GM18507 (cell line): ENCODE results near the gene RYR2.

Experiments
- DNase-seq: peaks from one replicate; pipeline ENCODE4 v3.0.0; 2011; ENCODE audit warnings: low read depth; ENCODE audit not compliant: insufficient read length; ENCODE audit errors: extremely low spot score
- FAIRE-seq: peaks from 2 replicates; lab custom pipeline; 2011; peaks lifted over from hg19 to GRCh38; lab: Jason Lieb, UNC

RYR2 gene

DNA sequence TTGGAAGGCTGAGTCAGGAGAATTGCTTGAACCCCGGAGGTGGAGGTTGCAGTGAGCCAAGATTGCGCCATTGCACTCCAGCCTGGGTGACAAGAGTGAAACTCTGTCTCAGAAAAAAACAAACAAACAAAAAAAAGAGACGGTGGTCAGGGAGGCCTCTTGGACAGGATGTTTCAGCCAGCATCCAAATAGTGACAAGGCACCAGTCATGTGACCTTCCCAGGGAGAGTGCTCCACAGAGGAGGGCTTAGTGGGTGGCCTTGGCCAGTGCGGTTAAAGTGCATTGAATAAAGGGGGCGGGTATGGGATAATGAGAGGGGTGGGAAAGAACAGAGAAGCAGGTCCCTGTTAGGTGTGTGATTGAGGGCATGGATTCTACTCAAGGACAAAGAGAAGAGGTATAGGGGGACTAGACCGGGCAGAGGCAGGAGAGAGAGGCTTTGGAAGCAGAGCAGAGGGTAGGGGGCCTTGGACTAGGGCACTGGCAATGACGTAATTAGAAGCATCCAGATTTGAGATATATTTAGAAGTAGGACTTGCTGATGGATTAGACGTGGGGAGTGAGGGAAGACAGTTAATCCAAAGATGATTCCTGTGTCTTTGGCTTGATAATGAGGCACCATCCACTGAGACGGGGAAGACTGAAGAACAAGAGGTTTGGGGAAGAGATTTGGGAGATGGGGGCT lies 12.0 kb upstream of the RYR2 start:
- DNase-seq: no peak
- FAIRE-seq: no peak

DNA sequence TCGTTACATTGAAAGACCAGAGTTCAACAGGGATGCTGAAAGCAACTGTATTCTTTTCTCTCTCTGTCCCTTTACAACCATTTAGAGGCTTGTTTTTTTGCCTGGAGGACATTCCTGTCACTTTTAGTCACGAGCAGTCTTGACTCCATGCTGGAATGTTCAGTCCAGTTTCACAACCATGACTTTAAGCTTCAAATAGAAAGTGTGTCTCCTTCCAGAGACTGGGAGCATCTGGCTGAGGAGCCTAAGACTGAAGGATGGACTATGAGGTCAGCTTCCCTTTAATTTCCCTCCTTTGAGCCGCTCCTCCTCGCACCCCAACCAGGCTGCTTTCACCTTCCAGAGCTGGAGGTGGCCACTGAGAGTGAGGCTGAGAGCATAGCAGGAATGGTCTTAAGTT lies 10.5 kb upstream of the RYR2 start:
- FAIRE-seq: no peak
- no peak for DNase-seq

DNA sequence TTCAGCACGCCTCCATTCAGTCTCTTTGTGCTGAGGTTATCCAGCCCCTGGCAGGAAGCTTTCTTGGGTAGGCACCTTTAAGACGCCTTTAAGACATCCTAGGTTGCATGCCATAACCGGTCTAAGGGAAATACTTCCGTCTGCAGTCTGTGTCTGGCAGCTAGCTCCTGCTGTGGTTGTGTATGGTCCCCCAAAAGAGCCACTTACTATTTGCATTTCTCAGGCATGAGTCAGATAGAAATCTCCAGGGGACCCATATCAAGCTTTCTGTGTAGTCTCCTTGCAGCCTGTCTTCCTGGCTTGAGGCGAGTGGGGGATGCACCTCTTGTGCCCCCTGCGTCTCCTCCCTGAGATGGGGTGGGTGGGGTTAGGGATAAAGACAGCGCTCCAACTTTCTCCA lies 10.0 kb upstream of the RYR2 start:
- no peak for DNase-seq
- FAIRE-seq: no peak

DNA sequence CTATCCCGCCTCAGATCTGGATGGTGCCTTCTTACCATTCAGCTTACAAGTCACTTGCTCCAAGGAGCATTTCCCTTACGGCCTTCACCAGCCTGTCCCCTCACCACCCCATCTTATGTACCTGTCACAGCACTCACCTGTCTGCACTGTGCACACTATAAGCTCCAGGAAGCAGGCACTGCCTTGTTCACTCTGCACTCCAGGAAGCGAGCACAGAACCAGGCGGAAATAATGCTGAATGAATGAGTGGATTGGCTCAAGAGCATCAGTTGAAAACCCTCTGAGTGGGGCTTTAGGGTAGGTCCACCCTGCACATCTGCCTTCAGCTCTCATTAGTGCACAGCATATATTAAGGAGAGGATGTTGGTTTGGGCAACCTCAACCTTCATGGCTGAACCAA lies 8.9 kb upstream of the RYR2 start:
- DNase-seq (no peak), FAIRE-seq (no peak)

DNA sequence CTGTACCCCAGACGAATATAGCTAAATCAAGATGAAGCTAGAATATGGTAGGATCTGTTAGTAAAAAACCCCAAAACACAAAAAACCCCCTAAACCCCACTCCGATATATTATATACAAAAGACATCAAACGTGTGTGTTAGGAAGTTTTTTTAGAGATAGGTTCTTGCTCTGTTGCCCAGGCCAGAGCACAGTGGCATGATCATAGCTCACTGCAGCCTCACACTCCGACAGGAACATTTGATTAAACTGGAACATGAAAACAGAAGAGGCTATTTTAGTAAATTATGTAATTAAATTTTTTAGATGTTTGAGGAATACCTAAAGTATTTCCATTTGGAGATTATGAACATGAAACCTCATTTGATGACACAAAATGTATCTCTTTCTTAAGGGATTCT lies 8.2 kb upstream of the RYR2 start:
- no peak for DNase-seq
- FAIRE-seq: no peak

DNA sequence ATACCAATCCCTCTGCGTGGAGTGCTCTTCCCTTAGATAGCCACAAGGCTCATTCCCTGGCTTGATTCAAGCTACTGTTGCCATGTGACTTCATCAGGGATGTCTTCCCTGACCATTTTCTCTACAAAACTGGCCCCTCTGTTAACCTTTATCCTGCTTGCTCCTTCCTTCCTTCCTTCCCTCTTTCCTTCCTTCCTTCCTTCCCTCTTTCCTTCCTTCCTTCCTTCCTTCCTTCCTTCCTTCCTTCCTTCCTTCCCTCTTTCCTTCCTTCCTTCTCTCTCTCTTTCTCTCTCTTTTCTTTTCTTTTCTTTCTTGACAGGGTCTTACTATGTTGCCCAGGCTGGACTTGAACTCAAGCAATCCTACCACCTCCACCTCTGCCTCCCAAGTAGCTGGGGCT lies 6.2 kb upstream of the RYR2 start:
- DNase-seq (no peak), FAIRE-seq (no peak)

DNA sequence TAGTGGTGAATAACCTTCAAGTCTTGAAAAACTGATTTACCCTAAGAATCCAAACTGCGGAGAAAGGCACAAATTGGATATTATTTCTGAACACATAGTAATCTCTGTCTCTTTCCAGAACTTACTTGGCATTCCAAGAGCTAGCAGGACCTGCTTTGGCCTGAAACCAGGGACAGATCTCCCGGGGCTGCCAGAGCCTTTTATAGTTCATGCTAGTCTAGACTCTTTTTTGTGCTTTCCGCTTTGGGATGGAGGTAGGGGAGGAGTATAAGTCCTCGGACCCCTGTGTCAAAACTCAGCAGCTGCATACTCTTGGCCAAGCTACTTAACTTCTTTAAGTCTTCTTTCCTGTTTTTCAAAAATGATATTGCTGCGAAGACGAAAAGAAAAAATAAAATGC lies 3.8 kb upstream of the RYR2 start:
- no peak for FAIRE-seq
- no peak for DNase-seq

DNA sequence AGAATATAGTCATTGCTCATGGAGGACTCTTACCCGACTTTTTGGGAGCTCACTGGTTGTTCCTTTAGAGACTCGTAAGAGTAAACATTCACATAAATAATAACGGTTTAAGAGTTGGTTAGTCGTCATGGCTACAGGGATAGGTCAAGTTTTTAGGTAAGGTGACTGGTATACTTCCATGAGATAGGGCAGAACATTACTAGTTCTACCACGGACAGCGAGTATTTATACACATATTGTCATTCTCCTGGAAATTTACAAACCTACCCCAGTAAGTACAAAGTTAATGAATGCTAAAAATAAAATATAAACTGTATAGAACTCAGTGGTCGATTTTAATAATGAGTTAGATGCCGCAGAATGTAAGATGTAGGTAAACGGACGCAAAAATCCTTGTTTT lies 1.2 kb upstream of the RYR2 start:
- DNase-seq (no peak), FAIRE-seq (no peak)

DNA sequence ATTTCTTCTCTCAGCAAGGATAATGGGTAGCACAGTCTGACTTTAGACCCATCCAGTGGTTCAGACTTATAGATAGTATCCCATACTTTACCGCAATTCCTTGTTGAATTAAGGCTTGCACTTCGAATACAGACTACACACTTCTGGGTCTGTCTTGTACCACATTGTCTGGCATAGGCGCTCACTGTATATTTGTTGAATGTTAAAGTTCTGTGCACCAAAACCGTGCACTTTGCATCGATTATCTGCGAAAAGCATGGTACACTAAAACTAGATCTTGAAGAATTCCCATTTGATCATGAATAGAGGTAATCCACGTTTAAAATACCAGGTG lies 556 bp upstream of the RYR2 start:
- FAIRE-seq: no peak
- DNase-seq: no peak

DNA sequence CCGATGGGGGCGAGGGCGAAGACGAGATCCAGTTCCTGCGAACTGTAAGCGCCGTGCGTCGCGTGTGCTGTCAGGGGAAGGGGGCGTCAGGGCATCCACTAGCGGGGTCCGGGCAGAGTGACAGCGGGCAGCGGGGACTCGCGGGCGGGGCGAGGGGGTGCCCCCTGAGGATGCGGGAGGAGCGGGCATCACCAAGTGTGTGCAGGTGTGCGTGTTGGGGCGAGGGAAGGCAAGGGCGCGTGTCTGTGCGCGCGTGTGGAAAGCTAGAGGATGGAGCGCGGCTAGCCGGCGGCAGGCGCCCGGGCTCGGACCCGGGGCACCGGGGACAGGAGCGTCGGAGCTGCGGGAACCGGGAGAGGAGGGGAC lies 525 bp downstream of the RYR2 start:
- no peak for FAIRE-seq
- DNase-seq: no peak

DNA sequence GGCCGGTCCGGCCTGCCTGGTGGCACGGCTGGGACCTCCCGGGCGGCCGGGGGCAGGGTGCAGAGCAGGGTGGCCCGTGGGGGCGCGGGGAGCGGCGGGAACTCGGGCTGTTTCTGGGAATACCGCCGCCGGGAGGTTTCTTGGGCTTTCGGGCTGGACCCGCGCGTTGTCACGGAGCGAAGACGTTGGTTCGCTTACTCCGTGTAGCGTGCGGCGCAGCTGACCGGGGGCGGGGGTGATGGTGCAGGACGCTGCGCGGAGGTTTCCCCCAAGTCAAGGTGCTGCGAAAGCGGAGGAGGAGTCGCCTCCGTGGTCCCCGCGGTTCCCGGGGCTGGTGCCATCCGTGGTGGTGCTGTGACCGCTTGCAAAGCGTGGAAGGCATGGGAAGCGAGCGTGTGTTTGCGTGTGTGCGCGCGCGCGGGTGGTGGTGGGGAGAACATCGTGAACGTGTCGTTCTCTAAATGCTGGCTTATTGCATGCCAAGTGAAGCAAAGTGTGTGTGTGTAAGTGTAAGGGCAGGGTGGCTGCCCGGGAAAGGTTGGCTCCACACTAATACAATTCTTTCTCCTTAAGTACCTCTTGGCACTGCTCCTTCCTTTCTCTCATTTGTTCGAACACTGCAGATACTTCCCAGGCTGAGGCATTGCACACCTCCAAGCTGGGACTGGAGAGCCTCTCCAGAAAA lies 1.1 kb downstream of the RYR2 start:
- no peak for FAIRE-seq
- DNase-seq: no peak

DNA sequence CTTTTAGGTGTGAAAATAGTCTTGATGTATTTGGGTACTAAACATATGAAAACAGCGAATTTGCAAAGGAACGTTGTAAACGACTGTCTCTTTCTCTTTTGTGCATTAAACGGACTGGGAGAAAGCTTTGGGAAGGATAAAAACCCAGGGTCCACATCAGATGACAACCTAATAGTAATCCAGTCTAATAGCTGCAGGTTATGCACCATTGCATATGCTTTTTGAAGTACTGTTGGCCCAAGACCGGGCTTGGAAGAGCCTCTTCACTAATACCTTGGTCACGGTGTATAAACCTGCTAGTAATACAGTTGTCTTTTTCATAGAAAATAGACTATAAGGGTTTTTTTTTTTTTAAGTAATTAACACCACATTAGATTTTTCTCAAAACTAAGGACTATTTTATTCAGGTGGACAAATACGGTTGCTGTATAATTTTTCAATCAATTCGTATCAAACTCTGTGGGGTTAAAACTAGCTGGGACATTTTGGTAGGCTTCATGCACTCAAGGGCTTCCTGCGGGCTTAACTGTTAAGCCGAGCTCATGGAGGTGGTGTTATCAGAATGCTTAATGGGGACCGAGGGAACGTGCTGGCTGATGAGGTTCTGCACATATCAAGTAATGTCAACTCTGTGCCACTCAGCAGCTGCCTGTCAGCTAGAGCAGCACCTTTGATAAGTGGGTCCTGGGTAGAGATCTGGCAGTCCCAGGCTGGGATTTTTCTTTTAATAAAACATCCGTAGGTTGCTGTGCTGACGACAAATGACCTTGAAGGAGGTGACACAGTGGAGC lies 2.1 kb downstream of the RYR2 start:
- DNase-seq: no peak
- FAIRE-seq: no peak

DNA sequence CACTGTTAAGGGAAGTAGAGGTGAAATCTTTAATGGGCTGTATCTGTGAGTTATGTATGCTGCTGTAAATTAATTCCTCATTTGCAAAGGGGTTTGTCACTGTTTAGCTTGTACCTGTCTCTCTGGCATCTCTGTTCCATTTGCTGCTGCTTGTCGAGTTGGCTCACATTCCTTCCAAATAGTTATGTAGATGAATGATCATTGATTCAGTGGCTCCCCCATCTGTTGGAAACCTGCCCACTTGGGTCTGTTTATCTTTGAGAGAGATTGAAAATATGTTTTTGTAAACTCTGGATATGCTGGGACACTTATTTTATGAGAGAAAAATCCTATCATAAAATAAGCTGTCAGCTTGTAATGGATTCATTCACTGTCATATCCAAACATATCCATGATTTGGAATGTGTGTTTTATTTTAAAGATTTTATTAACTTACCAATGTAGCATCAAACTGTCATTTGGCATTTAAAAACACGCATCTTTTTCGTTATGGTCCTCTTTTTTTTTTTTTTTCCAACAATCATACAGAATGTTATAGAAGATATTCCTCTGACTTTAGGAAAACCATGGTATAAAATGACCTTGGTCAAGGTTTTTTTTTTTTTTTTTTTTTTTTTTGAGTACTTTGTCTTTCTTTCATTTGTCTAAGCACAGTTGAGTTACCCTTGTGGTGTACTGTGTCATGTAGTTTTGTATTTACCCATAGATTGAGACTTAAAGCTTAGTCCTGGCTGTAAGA lies 3.5 kb downstream of the RYR2 start:
- no peak for DNase-seq
- no peak for FAIRE-seq

DNA sequence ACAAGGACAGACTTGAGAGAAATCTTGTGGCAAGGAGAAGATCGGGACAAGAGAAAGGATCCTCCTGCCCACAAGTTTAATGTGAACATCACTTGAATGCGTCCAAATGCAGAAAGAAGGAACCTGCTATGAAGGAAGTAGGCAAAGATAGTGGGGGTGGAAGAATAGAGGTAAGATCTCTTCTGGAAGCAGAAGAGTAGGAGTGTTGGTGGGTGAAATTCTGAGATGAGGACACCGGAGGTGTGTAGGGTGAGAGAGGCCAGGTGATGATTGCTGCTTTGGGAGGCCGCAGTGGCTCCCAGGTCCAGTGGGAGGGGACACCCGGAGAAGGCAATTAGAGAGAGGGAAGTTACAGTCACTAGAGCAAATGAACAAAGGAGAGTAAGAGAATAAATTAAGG lies 6.8 kb downstream of the RYR2 start:
- FAIRE-seq (no peak), DNase-seq (no peak)

DNA sequence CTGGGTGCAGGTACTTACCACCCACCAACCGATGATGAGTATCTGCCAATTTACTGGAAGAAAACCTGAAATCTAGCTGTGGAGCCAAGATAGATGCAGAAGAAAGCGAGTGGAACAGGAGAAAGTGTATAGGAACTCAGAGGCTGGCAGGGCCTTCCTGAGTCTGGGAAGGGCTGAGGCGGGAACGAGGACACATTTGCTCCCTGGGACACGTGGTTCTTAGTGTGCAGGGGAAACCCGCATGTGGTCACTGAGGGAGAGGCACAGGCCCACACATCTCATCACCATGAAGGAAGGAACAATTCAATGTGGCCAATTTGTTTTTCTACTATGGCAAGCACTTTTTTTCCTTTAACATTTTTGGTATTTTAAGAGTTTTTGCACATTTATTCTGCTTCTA lies 8.2 kb downstream of the RYR2 start:
- DNase-seq: no peak

DNA sequence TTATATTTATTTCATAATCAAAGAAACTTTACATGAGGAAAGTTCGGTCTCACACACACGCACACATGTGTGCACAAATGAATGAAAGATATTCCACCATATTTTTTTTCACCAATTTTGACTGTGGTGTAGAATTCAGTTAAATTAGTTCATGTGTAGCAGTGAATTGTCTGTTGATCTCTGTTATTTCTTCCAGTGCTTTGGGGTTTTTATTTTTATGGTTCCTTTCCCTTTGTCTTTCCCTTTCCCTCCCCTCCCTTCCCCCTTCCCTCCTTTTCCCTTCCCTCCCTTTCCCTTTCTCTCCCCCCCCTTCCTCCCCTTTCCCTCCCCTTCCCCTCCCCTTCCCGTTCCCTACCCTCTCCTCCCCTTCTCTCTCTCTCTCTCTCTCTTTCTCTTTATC lies 8.9 kb downstream of the RYR2 start:
- no peak for DNase-seq
- no peak for FAIRE-seq

More for the DNA sequence above, 8.2 kb downstream of the RYR2 start:
- FAIRE-seq: no peak

DNA sequence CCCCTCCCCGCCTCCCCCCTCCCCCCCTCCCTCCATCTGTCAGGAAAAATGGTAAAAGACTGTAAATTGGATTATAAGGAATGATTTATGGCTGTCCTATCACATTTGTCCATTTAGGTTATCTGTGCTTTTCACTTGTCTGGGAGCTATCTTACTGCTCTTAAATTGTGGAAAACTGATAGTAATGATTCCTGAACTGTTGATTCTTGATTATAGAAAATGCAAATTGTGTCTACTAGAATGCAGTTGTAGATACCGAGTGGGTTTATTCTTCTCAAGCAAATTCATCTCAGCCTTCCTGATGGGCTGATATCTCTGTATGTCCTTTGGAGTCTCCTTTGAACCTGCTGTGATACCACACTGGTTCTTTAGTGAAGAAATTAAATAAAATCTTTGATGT lies 12.3 kb downstream of the RYR2 start:
- DNase-seq: no peak
- no peak for FAIRE-seq

DNA sequence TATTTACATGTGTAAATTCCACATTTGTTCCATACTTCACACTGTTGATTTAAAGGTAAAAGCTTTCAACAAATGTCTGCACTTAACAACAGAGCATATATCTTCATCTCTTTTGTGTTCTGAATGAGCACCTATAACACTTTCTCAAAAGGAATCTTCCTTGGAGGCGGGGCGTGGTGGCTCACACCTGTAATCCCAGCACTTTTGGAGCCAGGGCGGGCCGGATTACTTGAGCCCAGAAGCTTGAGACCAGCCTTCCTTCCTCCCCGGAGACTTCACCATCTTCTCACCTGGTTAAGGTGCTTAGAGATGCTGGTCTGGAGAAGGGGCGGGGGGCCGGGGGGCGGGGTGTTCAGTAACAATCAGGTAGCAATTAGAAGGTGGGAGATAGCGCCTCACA lies 16.5 kb downstream of the RYR2 start:
- no peak for DNase-seq
- no peak for FAIRE-seq

DNA sequence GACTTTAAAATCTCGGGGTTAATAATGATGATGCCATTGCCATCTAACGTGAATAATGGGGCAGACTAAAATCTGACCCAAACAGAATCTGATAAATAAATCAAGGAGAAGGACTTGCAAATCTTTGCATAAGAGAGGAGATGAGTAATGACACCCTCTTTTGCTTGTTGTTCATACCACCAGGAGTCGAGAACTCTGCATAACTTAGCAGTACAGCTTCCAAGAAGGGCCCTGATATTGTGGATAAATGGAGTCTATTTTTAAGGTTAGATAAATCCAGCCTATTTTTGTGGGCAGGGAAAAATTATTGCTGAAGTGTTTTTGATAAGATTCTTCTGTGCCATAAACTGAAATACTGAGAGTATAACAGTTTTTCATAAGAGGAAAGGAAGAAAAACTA lies 17.3 kb downstream of the RYR2 start:
- no peak for DNase-seq
- no peak for FAIRE-seq

DNA sequence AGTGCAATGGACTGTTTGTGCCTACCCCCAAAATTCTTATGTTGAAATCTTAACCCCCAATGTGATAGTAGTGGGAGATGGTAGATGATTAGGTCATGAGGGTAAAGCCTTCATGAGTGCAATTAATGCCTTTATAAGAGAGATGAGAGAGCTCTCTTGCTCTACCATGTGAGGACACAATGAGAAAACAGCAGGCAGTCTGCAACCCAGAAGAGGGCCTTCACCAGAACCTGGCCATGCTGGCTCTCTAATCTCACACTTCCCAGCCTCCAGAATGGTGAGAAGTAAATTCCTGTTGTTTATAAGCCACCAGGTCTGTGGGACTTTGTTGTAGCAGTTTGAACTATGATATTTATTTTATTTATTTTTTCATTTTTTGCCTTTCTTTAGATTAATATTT lies 21.0 kb downstream of the RYR2 start:
- DNase-seq (no peak), FAIRE-seq (no peak)
